ENCODE results near the gene NTHL1.

The NTHL1 gene

DNA sequence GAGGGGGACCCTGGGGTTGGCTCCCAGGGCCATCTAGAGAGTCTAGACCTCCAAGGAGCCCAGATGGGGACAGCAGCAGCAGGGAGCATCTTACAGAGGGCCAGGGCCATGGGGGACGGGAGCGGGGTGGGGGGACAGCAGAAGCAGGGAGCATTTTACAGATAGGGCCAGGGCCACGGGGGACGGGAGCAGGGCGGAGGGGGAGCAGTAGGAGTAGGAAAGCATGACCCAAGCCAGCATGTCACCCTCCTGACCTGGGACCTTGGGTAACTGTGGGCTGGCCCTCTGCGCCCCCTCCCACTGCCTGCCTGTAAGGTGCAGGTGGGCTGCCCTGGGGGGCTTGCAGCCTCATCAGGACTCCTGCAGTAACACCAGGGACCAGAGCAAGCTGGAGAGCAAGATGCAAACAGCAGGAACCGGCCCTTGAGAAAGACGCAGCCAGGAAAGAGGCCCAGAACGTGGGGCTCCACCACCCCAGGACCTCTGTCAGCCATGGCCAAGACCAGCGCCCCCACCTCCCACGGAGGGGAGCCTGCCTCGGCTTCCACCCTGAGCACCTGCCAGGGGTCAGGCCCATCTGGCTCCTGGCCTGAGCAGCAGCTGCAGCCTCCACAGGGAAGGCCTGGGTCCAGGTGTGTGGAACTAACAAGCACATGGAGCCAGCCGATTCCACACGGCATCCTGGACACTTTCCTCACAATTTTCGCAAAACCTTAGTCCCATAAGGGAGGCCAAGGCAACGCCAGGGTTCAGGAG, 40.4 kb downstream of the NTHL1 start:
- no peak for DNase-seq

DNA sequence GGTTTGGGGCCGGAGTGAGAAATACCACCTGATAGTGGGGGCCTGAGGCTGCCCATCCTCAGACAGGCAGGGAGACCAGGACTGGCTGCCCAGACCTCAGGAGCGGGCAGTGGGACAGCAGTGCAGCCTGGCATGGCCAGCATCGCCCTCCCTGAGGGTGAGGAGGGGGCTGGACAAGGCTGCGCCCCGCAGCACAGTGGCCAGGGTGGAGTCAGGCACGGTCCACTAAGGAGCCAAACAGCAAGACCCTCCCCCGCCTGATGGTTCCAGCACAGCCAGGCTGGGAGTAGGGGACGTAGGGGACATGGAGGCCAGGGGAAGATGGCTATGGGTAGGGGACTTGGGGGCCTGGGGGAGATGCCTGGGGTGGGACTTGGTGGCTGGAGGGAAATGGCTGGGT, 41.3 kb downstream of the NTHL1 start:
- no peak for DNase-seq

DNA sequence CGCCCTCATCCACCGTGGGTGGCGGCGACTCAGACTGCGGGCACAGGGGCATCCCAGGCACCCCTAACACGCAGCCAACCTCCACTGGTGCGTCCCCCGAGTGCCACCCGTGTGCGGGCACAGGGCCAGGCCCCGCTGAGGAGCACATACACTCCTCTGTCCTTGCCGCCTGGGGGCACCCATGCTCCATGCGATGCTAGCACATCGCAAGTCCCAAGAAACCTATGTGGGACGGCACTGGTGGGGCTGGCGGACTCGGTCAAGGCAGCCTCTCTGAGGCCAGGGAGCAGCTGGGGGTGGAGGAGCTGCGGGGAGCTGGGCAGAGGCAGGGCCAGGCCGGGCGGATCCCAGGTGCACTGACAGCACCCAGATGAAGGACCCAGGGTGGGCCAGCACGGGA, 42.0 kb downstream of the NTHL1 start:
- peak in 1 of 2 experiments; percentile 34 for DNase-seq

DNA sequence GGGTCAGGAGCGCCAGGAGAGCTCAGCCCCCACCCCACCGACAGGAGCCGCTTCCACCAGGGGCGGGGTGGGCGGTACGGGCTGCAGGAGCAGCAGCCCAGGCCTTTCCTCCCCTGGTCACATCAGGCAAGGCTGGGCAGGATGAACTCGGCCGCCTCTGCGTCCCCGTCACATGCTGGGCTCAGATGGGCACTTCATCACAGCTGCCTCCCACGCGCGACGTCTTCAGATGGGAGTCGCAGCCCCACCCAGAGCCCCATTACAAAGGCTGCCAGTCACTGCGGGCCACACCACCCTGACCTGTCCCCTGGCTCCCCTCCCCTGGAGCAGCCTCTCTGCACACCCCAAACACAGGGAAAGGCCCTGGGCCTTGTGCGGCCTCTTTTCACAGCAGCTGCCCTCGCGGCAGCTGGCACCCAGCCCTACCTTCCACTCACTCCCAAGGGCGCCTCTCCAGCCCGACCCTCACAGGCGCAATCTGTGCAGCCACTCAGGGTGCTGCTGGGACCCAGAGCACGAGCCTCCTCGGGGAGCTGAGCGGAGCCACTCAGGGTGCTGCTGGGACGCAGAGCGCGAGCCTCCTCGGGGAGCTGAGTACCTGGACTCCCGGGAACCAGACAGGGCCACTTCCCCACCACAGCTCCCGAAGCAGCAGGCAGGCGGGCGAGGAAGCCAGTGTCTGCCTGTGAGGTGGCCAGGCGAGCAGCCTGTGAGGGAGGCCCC, 42.7 kb downstream of the NTHL1 start:
- peak in 1 of 2 experiments; percentile 34 for DNase-seq

DNA sequence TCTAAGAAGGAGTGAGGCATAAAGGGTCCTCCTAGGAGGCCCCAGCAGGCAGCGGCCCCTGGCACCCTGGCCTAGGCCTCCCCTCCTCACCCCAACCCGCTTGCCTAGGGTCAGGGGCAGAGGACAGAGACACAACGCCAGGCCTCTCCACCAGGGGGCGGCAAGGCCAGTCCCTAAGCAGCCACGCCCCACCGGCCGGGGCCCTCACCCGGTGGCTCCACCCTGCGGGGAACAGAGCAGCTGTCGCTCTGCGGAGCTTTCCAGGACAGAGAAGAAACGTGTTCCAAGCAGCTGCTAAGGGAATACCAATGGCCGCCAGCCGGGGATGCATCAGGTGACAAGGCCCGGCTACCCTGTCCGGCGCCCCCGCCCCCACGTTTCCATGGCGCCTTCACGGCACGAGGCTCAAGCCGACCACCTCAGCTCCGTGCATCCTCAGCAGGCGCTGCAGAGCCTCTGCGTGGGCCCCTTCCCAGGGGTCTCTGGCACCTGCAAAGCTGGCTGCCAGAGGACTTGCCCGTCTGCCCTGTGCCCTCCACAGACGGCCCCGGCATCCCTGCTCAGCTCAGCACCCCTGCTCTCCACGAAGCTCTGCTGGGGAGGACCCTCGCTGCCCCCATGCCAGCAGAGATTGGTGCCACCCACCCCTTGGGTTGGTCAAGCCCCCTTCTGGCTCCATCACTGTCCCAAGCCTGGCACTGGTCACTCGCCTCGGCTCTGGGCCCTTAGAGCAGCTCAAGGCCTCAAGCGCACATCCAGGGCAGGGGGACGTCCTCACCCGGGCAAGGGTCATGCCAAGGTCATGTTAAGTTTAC, 43.6 kb downstream of the NTHL1 start:
- DNase-seq = peak; percentile 91 to 96

DNA sequence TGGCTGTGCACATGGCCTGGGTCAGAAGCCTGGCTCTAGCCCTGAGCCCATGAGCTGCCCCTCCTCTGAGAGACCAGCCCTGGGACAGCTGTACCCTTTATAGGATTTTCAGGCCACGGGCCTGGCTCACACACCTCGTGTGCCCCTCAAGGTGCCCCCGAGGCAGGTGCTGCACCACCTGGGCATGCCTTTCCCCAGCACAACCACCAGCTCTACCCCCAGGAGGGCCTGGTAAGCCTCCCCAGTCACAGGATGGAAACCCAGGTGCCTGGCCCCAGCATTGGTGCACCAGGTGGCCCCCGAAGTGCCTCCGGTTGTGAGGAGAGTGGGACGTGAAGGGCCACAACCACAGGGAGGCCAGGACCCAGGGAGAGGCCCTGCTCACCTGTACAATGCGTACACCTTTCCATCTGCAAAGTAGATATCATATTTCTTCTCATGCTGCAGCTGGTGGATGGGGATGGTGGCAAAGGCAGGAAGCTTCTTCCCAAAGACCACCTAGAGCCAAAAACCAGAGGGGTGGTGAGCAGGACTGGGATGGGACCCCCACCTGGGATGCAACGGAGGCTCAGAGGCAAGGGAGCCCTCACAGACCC, 44.3 kb downstream of the NTHL1 start:
- DNase-seq = no peak

DNA sequence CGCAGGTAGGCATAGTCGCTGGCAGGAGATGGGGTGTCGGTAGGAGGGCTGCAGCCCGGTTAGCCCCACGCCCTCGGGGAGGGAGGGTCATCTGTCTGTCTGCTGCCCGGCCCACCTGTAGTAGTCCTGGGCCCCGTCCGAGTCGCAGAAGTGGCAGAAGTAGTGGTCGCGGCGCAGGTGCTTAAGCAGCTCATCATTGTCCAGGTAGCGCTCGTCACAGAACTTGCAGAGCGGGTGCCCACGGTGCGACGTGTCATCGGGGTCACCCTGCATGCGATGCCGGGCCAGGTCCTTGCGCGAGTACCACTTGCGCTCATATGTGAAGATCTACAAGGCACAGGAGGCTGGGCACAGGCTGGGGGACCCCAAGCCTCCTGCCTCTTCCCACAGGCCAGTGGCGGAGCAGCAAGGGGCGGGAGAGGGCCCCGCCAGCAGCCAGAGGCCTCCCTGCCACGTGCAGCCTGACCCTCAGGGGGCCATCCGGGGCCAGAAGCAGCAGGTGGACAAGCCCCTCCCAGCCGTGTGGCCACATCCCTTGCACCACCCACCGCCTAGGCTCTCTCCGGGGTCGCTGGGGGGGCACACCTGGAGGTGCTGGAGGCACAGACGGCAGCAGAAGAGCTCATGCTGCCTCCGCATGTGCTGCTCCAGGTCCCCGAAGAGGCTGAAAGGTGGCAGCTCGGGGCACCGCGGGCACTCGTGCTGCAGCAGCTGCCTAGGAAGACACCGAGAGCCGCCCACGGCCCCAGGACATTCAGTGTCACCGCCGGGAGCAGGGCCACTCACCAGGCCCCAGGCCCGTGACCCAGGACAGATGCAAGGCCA, 45.0 kb downstream of the NTHL1 start:
- no peak for DNase-seq

DNA sequence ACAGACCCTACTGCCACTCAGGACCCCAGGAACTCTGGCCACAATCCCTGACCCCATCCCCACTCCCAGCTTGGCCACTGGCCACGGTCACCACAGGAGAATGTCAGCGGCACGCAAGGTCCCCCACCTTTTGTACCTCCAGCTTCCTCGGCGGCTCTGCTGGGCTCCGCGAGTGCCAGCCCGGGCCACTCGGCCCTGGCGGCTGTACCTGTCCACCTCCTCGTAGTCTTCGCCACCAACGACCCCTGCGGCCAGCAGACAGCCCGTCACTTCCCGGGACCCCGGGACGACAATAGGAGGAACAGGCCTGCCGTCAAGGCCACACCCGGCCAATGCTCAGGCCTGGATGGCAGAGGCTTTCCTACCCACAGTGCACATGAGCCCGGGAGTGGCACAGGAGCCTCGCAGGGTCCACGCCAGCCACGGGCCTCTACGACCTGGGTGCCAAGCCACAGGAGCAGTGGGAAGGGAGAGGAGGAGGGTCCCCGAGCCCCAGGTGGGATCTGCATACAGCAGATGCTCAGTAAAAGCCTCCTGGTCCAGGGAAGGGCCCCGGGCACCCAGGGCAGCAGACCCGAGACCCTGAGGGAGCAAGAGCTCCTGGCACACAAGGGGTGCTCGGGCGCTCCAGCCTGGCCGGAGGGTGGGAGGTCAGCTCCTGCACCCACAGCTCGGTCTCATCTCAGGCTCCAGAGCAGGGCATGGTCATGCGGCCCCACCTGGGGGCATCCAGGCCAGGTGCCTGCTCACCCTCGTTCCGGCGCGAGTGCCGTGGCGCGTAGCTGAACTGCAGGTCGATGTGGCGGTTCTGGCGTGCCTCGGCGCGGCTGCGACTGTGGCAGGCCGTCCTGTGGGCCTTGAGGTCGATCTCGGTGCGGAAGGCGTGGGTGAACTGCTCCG, 45.9 kb downstream of the NTHL1 start:
- DNase-seq = no peak

DNA sequence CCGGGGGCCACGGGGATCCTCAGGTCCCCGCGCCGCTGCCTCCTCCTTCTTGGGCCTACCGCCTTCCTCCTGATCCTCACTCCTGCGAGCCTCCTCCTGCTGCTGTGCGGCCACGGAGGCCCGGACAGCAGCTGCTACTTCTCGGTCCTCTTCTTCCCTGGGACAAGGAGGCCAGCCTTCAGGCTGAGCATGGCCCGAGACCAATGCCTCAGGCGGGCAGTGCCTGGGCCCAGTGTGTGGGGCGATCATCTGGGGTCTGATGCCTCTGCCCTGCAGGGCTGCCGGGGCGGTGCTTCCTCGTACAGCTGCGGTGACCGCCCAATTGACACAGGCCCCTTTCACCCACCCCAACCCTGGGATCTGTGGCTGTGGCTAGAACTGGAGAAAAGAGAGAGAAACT, 46.6 kb downstream of the NTHL1 start:
- no peak for DNase-seq

DNA sequence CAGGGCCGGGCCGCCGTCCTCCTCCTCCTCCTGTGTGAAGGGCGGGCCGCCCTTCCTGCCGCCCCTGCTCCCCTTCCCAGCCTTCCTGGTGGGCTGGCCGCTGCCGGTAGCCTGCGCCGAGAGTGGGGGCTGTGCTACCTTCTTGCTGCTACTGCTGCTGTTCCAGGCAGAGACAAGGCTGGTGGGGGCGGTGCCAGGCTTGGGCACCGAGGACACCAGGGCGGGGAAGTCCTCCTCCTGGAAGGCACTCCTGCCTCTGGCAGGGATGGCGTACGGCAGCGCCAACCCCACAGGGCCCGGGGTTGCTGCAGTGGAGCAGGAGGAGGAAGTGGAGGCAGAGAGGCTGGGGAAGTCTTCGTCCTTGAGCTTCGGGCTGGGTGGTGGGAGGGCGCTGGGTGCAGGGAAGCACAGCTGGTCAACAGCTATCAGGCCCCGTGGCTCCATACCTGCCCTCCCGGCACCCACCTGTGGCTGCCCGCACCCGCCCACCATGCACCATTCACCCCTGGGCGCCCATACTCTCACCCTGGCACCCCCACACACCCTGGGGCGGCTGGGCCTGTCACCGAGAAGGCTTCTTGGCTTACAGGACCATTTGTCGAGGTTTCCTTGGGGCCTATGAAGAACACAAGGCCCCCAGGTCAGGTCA, 47.6 kb downstream of the NTHL1 start:
- DNase-seq = no peak

DNA sequence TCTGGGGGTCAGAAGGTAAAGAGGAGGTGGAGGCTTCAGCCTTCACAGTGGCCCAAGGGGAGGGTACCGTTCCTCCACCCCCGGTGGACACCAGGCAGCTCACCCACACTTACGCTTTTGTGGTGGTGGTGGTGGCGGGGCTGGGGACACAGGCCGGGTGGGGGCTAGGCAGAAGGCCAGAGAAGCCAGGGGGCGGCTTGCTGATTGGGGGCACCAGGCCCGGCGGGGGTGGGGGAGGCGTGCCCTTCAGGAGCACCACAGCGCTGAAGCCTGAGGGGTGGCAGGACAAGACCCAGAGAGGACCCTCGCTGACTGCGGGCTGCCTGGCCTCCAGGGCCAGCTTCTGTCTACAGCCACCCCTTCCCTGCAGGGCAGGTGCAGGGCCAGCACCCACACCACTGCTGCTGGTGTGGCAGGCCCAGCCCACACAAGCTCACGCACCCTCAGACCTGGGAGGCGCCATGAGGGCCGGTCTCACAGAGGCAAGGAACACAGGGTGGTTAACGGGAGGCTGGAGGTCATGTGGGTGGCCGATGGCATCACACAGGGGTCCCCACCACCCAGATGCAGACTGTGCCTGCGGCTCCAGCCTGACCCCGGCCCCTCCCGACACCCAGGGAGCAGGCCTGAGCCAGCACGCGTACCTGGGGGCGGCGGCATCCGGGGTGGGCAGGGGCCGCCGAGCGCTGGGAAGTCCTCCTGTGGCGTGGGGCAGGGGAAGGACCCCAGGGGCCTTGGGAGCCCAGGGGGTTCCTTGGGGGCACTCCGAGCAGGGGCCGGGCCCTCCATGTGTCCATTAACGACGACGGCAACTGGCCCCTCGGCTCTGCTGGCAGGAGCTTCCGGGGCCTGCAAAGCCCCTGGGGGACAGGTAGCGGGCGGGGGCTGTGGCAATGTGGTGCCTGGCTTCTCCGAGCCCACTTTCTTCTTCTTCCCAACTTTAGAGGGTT, 48.5 kb downstream of the NTHL1 start:
- DNase-seq = no peak

DNA sequence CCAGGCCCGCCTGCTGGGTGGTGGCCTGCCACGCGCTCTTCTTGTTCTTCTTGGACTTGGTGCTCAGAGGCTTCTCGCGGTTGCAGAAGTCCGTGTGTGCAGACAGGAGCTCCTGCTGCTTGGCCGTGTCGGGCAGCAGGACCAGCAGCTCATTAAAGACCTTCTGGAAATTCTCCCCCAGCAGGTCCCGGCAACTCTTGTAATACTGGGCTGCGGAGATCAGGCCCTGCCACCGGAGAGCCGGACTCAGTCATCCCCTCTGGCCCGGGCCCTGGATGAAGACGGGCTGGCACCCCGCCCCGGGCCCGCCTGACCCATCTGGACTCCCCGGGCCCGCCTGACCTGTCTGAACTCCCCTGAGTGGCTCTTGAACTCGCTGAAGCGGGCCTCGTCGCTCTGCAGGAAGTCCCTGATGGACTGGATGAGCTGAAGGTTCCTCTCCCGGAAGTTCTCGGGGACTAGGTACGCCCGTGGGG, 49.2 kb downstream of the NTHL1 start:
- DNase-seq = no peak

DNA sequence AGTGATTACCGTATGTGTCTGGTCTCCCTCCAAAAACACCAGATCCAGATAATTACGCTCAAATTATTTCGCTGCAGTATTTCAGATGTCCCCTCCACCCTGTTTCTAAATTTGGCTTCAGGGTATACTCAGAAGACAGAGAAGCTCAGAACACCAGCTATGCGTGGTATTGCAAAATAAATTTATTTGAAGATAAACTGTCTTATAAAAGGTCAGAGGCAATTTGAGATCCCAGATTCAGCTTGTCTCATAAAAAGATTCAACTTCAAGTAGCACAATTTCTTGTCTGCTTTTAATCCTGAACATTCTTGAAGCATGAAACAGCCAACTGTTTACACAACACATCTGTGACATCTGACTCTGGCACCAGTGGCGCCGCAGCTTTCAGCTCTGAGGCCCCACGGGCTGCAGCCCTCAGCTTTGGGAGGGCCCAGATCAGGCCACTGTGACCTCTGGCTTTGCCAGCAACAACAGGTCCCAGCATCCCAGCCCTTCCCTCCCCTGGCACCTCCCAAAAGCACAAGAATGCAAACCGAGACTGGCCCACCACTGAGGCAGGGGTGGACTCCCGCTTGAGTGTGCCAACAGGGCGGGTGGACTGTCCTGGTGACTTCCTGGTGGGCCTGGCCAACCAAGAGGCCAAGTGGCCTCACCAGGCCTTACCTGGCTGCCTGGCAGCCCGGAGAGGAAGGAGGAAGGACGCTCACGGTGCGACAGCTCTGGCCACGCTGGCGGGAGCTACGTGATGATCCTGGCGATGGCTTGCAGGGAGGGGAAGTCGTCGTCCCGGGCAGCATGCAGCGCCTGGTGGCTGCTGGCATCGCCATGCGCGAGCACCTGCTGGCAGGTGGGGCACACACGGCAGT, 49.9 kb downstream of the NTHL1 start:
- DNase-seq = no peak

DNA sequence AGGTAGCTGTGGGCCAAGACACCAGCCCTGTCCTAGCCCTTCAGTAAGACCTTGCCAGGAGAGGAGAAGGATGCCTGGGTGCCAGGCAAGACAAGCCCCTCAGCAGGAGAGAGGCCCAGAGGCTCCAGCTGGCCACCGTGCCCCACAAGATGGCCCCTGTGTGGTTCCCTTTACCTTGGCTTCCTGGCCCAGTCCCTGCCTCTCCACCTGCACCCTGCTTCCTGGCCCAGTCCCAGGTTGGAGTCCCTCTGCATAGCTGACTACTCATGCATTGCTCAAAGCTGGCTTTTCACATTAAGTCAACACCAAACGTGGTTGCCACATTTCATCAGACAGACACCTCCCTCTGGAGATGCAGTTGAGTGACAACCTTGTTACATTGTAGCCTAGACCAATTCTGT, 53.9 kb downstream of the NTHL1 start:
- no peak for DNase-seq

DNA sequence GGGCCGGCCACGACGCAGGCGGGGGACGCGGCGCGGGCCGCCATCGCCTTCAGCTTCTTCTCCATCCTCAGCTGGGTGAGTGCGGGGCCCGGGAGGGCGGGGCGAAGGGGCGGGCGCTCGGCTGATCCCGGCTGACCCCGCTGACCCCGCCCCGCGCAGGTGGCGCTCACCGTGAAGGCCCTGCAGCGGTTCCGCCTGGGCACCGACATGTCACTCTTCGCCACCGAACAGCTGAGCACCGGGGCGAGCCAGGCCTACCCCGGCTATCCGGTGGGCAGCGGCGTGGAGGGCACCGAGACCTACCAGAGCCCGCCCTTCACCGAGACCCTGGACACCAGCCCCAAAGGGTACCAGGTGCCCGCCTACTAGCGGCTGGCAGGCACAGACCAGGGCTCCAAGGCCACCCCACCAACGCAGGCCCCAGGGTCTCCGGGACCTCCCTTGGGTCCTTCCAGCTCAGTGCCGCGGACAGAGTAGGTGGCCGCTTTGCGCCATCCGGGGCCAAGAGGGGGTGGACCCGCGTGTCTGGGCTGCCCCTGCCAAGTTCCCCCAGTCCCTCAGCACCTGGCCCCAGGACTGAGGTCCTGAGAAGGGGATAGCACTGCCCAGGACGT, 54.8 kb downstream of the NTHL1 start:
- DNase-seq = no peak

DNA sequence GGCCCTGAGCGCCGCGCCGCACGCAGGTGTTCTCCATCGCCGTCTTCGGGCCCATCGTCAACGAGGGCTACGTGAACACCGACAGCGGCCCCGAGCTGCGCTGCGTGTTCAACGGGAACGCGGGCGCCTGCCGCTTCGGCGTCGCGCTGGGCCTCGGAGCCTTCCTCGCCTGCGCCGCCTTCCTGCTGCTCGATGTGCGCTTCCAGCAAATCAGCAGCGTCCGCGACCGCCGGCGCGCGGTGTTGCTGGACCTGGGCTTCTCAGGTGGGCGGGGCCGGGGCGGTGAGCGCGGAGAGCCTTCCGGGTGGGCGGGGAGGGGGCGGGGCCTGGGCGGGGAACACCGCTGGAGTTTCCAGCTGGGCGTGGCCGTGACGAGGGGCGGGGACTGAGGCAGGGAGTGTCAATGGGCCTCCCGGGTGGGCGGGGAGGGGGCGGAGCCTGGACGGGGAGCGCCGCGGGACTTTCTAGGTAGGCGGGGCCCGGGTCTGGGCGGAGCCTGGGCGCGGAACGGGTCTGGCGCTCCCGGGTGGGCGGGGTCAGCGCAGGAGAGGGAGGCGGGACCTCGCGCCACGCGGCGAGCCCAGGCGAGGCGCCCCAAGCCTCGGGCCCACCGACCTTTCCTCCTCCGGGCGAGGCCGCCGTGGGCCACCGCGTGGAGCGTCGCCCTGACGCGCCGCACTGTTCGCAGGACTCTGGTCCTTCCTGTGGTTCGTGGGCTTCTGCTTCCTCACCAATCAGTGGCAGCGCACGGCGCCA, 55.5 kb downstream of the NTHL1 start:
- DNase-seq = no peak

DNA sequence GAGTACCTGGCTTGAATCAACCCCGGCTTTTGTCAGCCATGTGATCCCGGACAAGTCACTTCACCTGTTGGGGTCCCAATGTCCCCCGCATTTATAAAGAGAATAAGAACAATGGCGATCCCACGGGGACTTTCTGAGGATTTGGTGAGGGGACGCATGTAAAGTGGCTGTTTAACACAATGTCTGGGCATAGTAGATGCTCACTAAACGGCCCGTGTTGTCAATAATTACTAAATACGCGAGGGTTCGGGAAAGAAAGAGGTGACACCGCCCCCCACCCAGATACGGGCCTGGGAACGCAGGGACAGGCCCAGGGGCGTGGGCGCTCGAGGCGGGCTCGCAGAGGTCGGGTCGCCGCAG, 56.1 kb downstream of the NTHL1 start:
- DNase-seq = no peak
